ENCODE results near the gene ZCCHC2.

The ZCCHC2 gene

DNA sequence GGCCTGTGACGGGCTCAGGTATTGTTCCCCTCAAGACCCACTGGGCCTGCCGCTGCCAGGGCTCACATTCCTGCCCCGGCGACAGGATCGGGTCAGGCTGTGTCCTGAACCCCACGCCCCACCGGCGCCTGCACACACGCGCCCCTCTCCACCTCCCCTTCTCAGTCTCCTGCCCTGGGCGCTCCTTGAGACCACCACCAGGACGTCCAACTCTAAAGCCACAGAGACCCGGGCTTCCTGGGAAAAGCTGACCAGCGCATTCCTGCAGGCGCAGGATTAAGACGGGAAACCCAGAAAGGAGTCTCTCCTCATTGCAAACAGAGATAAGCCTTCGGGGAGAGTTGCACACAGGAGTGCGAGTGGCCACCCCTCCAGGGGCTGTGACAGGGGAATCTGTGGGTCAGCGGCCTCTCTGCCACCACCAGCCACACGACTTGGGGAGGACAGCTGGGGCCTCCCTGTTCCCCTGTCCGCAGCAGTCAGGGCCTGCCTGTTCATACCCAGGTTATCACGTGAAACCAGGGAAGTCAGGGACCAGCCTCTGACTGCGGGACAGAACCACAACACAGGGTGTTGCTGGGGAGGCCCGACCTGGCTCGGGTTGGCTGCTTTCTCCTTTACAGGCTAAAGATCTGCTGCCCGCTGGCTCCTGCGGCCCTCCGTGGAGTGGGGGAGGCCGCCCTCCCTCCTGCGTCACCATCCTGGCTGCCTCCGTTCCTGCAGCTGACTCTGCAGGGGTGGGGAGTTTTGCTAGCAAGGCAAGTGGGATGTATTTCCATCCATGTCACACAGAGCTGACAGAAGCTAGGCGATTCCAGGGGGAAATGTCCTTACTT is 88.8 kb downstream of the ZCCHC2 start:
- DNase-seq, result no peak

DNA sequence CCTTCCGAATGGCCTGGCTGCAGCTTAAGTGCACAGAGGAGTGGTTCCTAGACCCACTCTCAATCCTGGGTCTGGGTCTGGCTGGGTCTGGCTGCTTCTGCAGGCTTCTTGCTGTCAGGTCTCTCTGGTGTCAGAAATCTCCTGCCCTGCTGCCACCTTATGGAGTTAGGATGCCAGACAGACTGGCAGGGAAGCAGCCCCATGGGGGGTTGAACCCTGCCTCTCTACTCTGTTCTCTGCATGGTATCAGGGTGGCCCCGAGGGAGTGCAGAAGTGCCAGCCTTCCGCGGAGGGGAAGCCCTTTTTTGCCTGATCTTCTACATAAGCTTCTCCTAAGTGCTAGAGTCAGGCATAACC is 89.4 kb downstream of the ZCCHC2 start:
- DNase-seq, result no peak

DNA sequence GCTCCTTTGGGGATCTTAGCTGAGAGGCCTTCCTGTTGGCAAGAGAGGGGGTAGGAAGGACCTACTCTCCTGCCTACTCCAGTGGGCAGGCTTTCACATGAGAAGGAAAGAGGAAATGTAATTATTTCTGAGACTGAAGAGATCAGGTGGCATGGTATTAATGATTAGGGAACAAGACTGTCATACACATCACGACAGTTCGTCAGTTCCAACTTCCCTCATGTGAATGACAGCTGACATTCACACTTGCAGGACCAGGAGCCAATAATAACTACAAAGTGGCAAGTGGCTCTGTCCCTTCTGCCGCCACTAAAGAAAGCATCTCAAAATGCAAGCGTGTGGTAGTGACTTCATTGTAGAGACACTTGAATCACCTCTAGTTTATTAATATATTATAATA is 90.0 kb downstream of the ZCCHC2 start:
- no peak for DNase-seq

DNA sequence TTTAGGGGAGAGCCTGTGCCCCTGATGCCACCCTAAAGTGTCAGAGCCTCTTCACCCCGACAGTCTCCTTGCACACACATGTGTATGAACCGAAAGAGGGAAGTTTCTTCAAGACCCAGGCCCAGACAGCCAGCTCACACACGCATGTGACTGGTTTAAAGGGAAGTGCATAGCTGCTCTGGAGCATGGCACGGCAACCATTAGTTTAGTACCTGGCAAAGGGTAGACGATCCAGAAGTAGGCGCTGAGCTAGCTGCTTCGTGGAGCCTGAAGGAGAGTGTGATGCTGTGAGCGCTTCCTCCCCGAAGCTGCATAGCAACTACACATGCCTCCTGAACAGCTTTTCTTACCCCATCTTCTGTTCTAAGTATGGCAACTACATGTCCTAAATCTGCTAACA is 91.7 kb downstream of the ZCCHC2 start:
- no peak for DNase-seq

DNA sequence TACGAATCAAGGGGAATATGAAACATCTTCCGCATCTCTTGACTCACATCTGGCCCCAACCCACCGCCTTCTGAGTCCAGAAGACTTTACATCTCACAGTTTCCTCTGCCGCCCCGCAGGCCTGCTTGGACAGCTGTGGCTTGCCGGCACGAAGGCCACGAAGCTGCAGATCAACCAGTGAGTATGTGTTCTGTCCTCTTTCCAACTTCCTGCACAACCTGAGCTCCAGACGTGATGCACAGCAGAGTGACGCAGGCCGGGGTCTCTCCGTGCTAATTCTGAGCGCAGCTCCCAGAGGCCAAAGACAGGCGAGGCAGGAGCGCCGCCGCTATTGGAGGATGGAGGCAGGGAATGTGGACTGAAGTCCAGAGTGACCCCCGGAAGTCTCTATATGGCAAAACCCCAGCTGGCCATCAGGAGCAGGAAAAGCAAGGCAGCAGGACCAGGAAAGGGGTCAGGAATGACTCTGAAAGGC is 93.5 kb downstream of the ZCCHC2 start:
- no peak for DNase-seq

DNA sequence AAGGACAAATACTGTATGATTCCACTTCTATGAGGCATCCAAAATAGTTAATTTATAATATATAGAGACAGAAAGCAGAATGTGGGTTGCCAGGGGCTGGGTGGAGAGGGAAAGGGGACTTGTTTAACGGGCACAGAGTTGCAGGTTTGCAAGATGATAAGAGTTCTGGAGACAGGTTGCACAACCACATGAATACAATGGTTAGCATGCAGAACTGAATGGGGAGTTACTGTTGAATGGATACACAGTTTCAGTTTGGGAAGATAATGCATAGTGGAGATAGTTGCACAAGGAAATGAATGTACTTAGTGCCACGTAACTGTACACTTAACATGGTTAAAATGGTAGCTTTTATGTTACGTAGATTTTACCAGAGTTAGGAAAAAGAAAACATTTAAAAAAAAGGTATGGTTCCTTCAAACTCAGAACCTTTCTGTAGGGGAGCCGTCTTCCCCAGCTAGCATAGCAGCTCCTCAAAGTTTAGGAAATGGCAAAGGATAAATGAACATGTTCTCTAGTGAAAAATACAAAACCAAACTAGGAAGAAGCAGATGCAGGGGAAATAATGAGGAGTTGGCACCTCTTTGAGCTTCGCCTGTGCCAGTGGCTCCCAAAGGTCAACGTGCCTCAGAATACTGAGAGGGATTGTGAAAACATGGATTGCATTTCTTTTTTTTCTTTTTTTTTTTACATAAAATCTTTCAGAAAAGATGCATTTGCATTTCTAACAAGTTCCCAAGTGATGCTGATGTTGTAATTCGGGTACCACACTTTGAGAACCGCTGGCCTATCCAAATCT is 95.2 kb downstream of the ZCCHC2 start:
- no peak for DNase-seq

DNA sequence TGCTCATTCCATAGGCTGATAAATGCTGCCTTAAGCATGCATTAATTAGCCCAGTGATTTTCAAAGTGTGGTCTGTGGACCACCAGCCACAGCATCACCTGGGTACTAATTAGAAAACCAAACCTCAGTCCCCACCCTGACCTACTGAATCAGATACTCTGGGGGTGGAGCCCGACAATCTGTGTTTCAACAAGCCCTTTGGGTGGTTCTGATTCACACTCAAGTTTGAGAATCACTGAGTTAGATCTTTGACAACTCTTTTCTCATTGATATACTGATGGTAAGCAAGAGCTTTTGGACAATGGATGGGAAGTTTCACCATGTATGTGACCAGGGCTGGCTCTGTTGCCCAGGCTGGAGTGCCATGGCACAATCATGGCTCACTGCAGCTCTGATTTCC is 95.9 kb downstream of the ZCCHC2 start:
- DNase-seq, result no peak

DNA sequence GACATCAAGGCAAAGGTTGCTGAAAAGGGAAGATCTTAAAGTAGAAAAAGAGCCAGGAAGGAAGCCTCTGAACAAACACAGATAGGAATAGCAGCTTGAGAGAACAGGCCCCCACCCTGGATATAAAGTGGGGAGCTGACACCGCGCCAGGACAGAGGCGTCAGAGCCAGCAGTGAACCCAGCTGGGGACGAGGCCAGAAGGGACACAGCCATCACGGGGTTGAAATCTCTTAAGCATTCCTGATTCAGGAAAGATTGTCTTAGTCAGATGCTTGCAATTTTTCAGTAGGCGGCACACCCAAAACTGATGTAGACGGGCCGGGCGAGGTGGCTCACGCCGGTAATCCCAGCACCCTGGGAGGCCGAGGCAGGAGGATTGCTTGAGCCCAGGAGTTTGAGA is 98.7 kb downstream of the ZCCHC2 start:
- no peak for DNase-seq

DNA sequence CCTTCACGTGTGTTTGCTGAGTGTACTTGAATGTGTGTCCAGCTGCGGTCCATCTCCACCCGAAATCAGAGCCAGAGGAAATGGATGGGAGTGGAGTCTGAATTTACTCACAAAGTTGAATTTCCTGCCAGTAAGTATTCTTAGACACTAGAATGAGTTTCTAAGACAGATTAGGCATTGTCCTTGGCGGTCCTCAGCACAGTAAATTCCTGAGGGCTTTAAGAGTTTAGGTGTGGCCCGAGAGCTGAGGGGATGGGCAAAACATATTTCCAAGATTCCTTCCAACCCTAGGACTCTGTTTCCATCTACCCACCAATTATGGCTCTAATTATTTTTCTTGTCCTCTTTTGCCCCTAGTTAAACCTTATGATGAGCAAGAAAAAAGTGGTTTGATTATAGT is 102.2 kb downstream of the ZCCHC2 start:
- no peak for DNase-seq
